HT-29 (cell line): Measurements from ENCODE around the gene FBXW2. TPM values are rescaled to one million over a fixed set of nuclear protein-coding genes. Genes with fewer than 3 reads are reported as not detected.
"Not testable (repeated sequence)": the region's sequence is repeated elsewhere in the genome, so short reads cannot be mapped to it uniquely, and the experiment has no call there.

Experiments
- DNase-seq: peaks from one replicate; pipeline ENCODE4 v3.0.0-alpha.2; 2015; ENCODE audit warnings: low spot score
- total RNA-seq: library from RNA; depleted of rRNA; stranded (reverse); fragments of >200 nt; shearing (Covaris generic); gene quantifications from 2 replicates; pipeline ENCODE4 v1.2.3, GENCODE V29; 2014

Gene FBXW2
- total RNA-seq, 1 experiment from 2014 or later = 26.7 TPM

- no peak for DNase-seq
Measured at GRCh38 chr9:120779227-120779626, 14.0 kb downstream of the FBXW2 start.

GRCh38 chr9:120778758-120779157 lies 14.5 kb downstream of the FBXW2 start:
- DNase-seq = no peak

GRCh38 chr9:120777229-120777628 lies 16.0 kb downstream of the FBXW2 start:
- no peak for DNase-seq

- no peak for DNase-seq
Measured at GRCh38 chr9:120776788-120777187, 16.4 kb downstream of the FBXW2 start.

- no peak for DNase-seq
Measured at GRCh38 chr9:120775859-120776258, 17.4 kb downstream of the FBXW2 start.

- DNase-seq = peak; percentile 10
Measured at GRCh38 chr9:120774719-120775118, 18.5 kb downstream of the FBXW2 start.

- DNase-seq = no peak
Measured at GRCh38 chr9:120773256-120773655, 20.0 kb downstream of the FBXW2 start.

GRCh38 chr9:120770931-120771330 lies 22.3 kb downstream of the FBXW2 start:
- no peak for DNase-seq

GRCh38 chr9:120768886-120769285 lies 24.3 kb downstream of the FBXW2 start:
- DNase-seq = no peak

GRCh38 chr9:120768247-120768646 lies 25.0 kb downstream of the FBXW2 start:
- DNase-seq = no peak

GRCh38 chr9:120767451-120767850 lies 25.8 kb downstream of the FBXW2 start:
- DNase-seq = peak; percentile 27

- no peak for DNase-seq
Measured at GRCh38 chr9:120765910-120766425, 27.2 kb downstream of the FBXW2 start.

- no peak for DNase-seq
Measured at GRCh38 chr9:120764476-120764875, 28.7 kb downstream of the FBXW2 start.

GRCh38 chr9:120761006-120761405 lies 32.2 kb downstream of the FBXW2 start:
- DNase-seq = no peak

GRCh38 chr9:120759755-120760400 lies 33.3 kb downstream of the FBXW2 start:
- no peak for DNase-seq

GRCh38 chr9:120758544-120758943 lies 34.7 kb downstream of the FBXW2 start:
- no peak for DNase-seq

GRCh38 chr9:120757026-120757913 lies 35.9 kb downstream of the FBXW2 start:
- DNase-seq = no peak

- no peak for DNase-seq
Measured at GRCh38 chr9:120756531-120756930, 36.7 kb downstream of the FBXW2 start.

GRCh38 chr9:120755810-120756434 lies 37.3 kb downstream of the FBXW2 start:
- DNase-seq = peak; percentile 85

GRCh38 chr9:120755044-120755443 lies 38.2 kb downstream of the FBXW2 start:
- no peak for DNase-seq

GRCh38 chr9:120750421-120750820 lies 42.8 kb downstream of the FBXW2 start:
- no peak for DNase-seq

- not testable (repeated sequence) for DNase-seq
Measured at GRCh38 chr9:120746366-120746765, 46.9 kb downstream of the FBXW2 start.
